C4-2B (cell line): ENCODE results near the gene ALAD.
"Not testable (repeated sequence)": the region's sequence is repeated elsewhere in the genome, so short reads cannot be mapped to it uniquely, and the experiment has no call there.

Experiments used
- H3K27ac ChIP-seq: fragments of 450-650 bp; 2 replicates; pipeline ENCODE4 v1.5.1; 2017
- CTCF ChIP-seq: fragments of 450-650 bp; conservative IDR thresholded peaks from 2 replicates; pipeline ENCODE4 v1.5.1; 2017; ENCODE audit warnings: mild to moderate bottlenecking
- ZFX ChIP-seq: fragments of 450-650 bp; IDR thresholded peaks from 2 replicates; pipeline ENCODE4 v1.6.1; 2017

ALAD gene

GRCh38 chr9:113369855-113370140 is 31.3 kb downstream of the ALAD start:
- no peak overlapping the region for H3K27ac ChIP-seq

GRCh38 chr9:113368982-113369854 is 31.9 kb downstream of the ALAD start:
- TF ChIP-seq CTCF (no peak), ZFX (no peak)
- no peak overlapping the region for H3K27ac ChIP-seq

More at GRCh38 chr9:113369855-113370140, 31.3 kb downstream of the ALAD start:
- TF ChIP-seq ZFX: no peak
- no peak for TF ChIP-seq CTCF

GRCh38 chr9:113368348-113368981 is 32.6 kb downstream of the ALAD start:
- H3K27ac ChIP-seq: no peak overlapping the region
- TF ChIP-seq CTCF (no peak), ZFX (no peak)

- not testable (repeated sequence) for H3K27ac ChIP-seq
Measured at GRCh38 chr9:113365652-113366051, 35.4 kb downstream of the ALAD start.

- TF ChIP-seq ZFX: no peak
- no peak for TF ChIP-seq CTCF
Measured at GRCh38 chr9:113364951-113365350, 36.1 kb downstream of the ALAD start.

GRCh38 chr9:113363336-113363735 is 37.7 kb downstream of the ALAD start:
- no peak for TF ChIP-seq CTCF
- TF ChIP-seq ZFX: no peak
- no peak overlapping the region for H3K27ac ChIP-seq

More at GRCh38 chr9:113364951-113365350, 36.1 kb downstream of the ALAD start:
- no peak overlapping the region for H3K27ac ChIP-seq

- TF ChIP-seq ZFX: no peak
- TF ChIP-seq CTCF: no peak
- no peak overlapping the region for H3K27ac ChIP-seq
Measured at GRCh38 chr9:113361304-113362018, 39.6 kb downstream of the ALAD start.
